Fibroblast of lung (primary cell): ENCODE data around the gene CDH4.

Experiments used
- CTCF ChIP-seq, 2 donors: IDR thresholded peaks in 1 of 2; conservative IDR thresholded peaks in 1 of 2; 1 replicate in 1 of 2; 2 replicates in 1 of 2; pipeline ENCODE4 v1.5.1; 2011 to 2012; ENCODE audit warnings: low read length in 2 of 2, control low read depth in 1 of 2, inconsistent platforms in 1 of 2, low read depth in 1 of 2, mild to moderate bottlenecking in 1 of 2
- EZH2 ChIP-seq: IDR thresholded peaks from 2 replicates; pipeline ENCODE4 v1.5.1; 2012; ENCODE audit warnings: low read length, control low read depth, mild to moderate bottlenecking; ENCODE audit errors: missing control alignments

- TF ChIP-seq CTCF (conservative IDR thresholded peaks at IDR 0.05 in 1 of 2, IDR thresholded peaks at IDR 0.05 in 1 of 2; ENCODE audit: low read depth in 1 of 2, low read length in 2 of 2) (no peak), EZH2 (no peak)
Observed at GRCh38 chr20:61596687-61597330, 344.7 kb downstream of the CDH4 start.
